Parathyroid adenoma (tissue), 2 donors: ENCODE results near the gene TBC1D22A.

Experiments used
- H2AFZ ChIP-seq: fragments of 300-600 bp; sonication (generic); one replicate; pipeline ENCODE4 v1.7.0; 2017; ENCODE audit warnings: antibody characterized with exemption, mild to moderate bottlenecking
- H3K27ac ChIP-seq: fragments of 300-600 bp; sonication (generic); one replicate; pipeline ENCODE4 v1.7.0; 2017
- H3K27me3 ChIP-seq: fragments of 300-600 bp; sonication (generic); one replicate; pipeline ENCODE4 v1.7.0; 2017; ENCODE audit warnings: low read length; ENCODE audit not compliant: control insufficient read depth, insufficient read depth
- H3K36me3 ChIP-seq: fragments of 300-600 bp; sonication (generic); one replicate; pipeline ENCODE4 v1.7.0; 2017; ENCODE audit warnings: low read length; ENCODE audit not compliant: control insufficient read depth, insufficient read depth
- H3K4me1 ChIP-seq: fragments of 300-600 bp; sonication (generic); one replicate; pipeline ENCODE4 v1.7.0; 2017; ENCODE audit warnings: control low read depth
- H3K4me2 ChIP-seq: fragments of 300-600 bp; sonication (generic); one replicate; pipeline ENCODE4 v1.7.0; 2017; ENCODE audit warnings: low read length
- H3K4me3 ChIP-seq: fragments of 300-600 bp; sonication (generic); one replicate; pipeline ENCODE4 v1.7.0; 2017; ENCODE audit warnings: low read depth, low read length
- H3K79me2 ChIP-seq: fragments of 300-600 bp; sonication (generic); one replicate; pipeline ENCODE4 v1.7.0; 2017; ENCODE audit warnings: control low read depth
- H3K9ac ChIP-seq: fragments of 300-600 bp; sonication (generic); one replicate; pipeline ENCODE4 v1.7.0; 2017; ENCODE audit warnings: mild to moderate bottlenecking
- H3K9me3 ChIP-seq: fragments of 300-600 bp; sonication (generic); one replicate; pipeline ENCODE4 v1.7.0; 2017; ENCODE audit warnings: low read length; ENCODE audit not compliant: control insufficient read depth
- TF ChIP-seq, protein P1 (sequence below): fragments of 300-600 bp; sonication (generic); IDR thresholded peaks from one replicate; pipeline ENCODE4 v1.7.0; 2017; ENCODE audit warnings: antibody characterized with exemption, mild to moderate bottlenecking
- donor health status: primary hyperparathyroidism.

TBC1D22A gene

GRCh38 chr22:46727813-46728364, 34.6 kb upstream of the TBC1D22A start:
- no peak overlapping the region for H3K4me3 ChIP-seq
- no peaks in the 10 kb centered on the region for H3K9me3 ChIP-seq
- H3K36me3 ChIP-seq = no peaks in the 10 kb centered on the region
- no peak overlapping the region for H2AFZ ChIP-seq
- TF ChIP-seq, protein P1, sequence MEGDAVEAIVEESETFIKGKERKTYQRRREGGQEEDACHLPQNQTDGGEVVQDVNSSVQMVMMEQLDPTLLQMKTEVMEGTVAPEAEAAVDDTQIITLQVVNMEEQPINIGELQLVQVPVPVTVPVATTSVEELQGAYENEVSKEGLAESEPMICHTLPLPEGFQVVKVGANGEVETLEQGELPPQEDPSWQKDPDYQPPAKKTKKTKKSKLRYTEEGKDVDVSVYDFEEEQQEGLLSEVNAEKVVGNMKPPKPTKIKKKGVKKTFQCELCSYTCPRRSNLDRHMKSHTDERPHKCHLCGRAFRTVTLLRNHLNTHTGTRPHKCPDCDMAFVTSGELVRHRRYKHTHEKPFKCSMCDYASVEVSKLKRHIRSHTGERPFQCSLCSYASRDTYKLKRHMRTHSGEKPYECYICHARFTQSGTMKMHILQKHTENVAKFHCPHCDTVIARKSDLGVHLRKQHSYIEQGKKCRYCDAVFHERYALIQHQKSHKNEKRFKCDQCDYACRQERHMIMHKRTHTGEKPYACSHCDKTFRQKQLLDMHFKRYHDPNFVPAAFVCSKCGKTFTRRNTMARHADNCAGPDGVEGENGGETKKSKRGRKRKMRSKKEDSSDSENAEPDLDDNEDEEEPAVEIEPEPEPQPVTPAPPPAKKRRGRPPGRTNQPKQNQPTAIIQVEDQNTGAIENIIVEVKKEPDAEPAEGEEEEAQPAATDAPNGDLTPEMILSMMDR = no peak
- no peak overlapping the region for H3K9ac ChIP-seq
- H3K27ac ChIP-seq = no peak overlapping the region
- no peaks in the 10 kb centered on the region for H3K27me3 ChIP-seq
- H3K4me2 ChIP-seq = no peak overlapping the region
- H3K4me1 ChIP-seq = peaks cover 3% of the 10 kb centered on the region
- H3K79me2 ChIP-seq = peaks cover 2% of the 10 kb centered on the region

DNA sequence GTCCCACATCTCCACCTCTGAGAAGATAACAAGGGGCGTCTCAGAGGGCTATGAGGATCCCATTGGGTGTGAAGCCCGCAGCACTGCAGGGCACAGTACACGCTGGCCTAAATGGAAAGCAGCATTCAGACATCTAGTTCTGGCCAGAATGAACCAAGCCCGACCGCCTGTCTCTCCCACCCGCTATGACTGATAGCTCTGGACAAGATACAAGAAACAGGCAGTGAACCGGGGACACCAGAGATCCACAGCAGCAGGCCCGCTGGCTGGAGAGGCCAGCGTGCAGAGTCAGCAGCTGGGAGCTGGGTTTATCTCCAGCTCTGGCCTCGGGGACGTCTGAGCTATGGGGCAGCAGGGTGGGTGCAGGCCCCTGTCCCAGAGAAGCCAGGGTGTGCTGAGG, 34.0 kb upstream of the TBC1D22A start:
- Histone ChIP-seq H3K27me3 (no peaks in the 10 kb centered on the region), H3K9ac (no peak overlapping the region), H3K9me3 (no peaks in the 10 kb centered on the region), H3K4me1 (peaks cover 3% of the 10 kb centered on the region), H3K79me2 (peaks cover 2% of the 10 kb centered on the region), H3K4me2 (peak overlapping the region; percentile 4), H3K27ac (no peak overlapping the region), H2AFZ (no peak overlapping the region), H3K4me3 (no peak overlapping the region), H3K36me3 (no peaks in the 10 kb centered on the region)
- TF ChIP-seq, protein P1 = no peak

DNA sequence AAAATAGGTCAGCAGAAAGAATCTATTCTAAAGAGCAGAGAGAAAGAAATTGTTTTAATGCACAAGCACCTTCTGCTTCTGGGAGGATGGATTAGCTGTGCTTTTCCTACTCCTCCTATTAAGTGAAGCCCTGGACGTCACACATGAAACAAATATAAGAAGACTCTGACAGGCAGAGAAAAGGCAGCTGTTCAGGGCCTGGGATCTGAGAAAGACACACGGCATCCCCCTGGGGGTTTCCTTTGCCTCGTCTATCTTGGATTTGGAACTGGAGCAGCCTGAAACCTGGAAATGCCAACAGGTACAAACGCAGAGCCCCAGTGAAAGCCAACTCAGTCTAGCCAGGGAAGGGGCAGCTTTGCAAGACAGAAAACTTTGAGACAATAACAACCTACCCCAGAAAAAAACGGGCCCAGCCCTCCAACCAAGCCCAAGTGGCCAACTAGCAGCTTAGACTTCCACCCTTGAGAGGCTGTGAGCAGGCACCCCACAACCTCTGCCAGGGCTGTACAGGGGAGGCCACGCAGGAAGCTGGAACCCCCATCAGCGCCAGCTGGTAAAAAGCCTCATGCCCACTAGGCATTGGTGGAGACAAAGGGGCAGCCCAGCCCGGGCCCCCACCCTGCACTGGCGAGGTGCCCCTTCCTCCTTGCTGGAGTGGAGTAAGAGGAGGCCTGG, 31.7 kb upstream of the TBC1D22A start:
- no peaks in the 10 kb centered on the region for H3K27me3 ChIP-seq
- H2AFZ ChIP-seq = no peak overlapping the region
- peaks cover 2% of the 10 kb centered on the region for H3K79me2 ChIP-seq
- TF ChIP-seq, protein P1 = no peak
- peaks cover 16% of the 10 kb centered on the region for H3K4me1 ChIP-seq
- H3K4me2 ChIP-seq = peak overlapping the region; percentile 57
- no peaks in the 10 kb centered on the region for H3K36me3 ChIP-seq
- H3K9me3 ChIP-seq = no peaks in the 10 kb centered on the region
- no peak overlapping the region for H3K27ac ChIP-seq
- no peak overlapping the region for H3K9ac ChIP-seq
- no peak overlapping the region for H3K4me3 ChIP-seq

DNA sequence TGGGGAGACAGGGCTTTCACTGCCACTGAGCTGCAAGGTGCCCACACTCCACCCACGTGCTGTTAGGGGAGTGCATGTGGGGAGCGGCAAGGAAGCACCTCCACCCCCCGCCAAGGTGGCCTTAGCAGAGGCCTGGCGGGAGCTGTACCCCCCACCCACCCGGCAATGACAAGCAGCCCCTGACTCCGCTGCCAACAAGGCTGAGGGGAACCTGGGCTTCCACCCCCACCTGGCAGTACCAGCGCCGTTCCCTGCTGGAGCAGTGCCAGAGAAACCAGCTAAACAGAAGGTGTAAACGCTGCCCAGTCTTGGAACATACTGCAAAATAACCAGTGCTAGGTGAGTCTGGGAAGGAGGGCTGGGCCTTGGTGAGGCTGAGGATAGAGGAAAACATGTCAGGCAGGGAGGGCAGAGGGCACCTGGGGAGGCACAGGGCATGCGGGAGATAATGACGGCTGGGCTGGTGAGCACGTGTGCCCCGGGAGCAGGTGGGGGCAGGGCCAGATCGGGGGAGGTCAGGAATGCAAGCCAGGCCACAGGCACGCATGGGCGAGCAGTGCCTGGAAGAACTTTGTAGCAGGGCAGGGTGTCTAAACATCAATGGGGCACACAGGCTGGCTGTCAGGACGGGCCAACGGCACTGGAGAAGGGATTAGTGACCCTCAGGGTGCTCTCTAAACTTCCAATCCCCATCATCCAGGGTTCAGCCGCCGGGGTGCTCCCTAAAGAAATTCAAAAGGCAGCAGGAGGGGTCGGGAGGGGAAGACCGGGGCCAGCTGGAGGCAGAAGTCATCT, 31.0 kb upstream of the TBC1D22A start:
- H3K27ac ChIP-seq = peak overlapping the region; percentile 42
- H3K27me3 ChIP-seq = no peaks in the 10 kb centered on the region
- H3K4me2 ChIP-seq = peak overlapping the region; percentile 57
- TF ChIP-seq, protein P1 = no peak
- H3K36me3 ChIP-seq = no peaks in the 10 kb centered on the region
- peaks cover 16% of the 10 kb centered on the region for H3K4me1 ChIP-seq
- peaks cover 2% of the 10 kb centered on the region for H3K79me2 ChIP-seq
- no peak overlapping the region for H3K9ac ChIP-seq
- H3K9me3 ChIP-seq = no peaks in the 10 kb centered on the region
- H2AFZ ChIP-seq = no peak overlapping the region
- H3K4me3 ChIP-seq = no peak overlapping the region
